Ishikawa (cell line): ENCODE measurements around the gene TNS1.

Experiments
- CEBPB ChIP-seq: IDR thresholded peaks from 2 replicates; pipeline ENCODE4 v1.6.1; 2012
- CREB1 ChIP-seq: IDR thresholded peaks from 2 replicates; pipeline ENCODE4 v1.6.1; 2012; ENCODE audit warnings: low read depth
- EGR1 ChIP-seq: IDR thresholded peaks from 2 replicates; pipeline ENCODE4 v1.6.1; 2012
- EP300 ChIP-seq: IDR thresholded peaks from 2 replicates; pipeline ENCODE4 v1.6.1; 2012; ENCODE audit warnings: borderline replicate concordance
- FOXM1 ChIP-seq: IDR thresholded peaks from 2 replicates; pipeline ENCODE4 v1.6.1; 2012; ENCODE audit warnings: low read depth, borderline replicate concordance
- NFIC ChIP-seq: IDR thresholded peaks from 2 replicates; pipeline ENCODE4 v1.6.1; 2012
- RAD21 ChIP-seq: IDR thresholded peaks from 2 replicates; pipeline ENCODE4 v1.6.1; 2012; ENCODE audit warnings: low read depth
- REST ChIP-seq: IDR thresholded peaks from 2 replicates; pipeline ENCODE4 v1.6.1; 2012; ENCODE audit warnings: low read depth, mild to moderate bottlenecking
- TAF1 ChIP-seq: IDR thresholded peaks from 2 replicates; pipeline ENCODE4 v1.6.1; 2012; ENCODE audit warnings: low read depth, mild to moderate bottlenecking
- TCF12 ChIP-seq: IDR thresholded peaks from 2 replicates; pipeline ENCODE4 v1.6.1; 2012; ENCODE audit warnings: low read depth
- TEAD4 ChIP-seq: IDR thresholded peaks from 2 replicates; pipeline ENCODE4 v1.6.1; 2012
- USF1 ChIP-seq: IDR thresholded peaks from 2 replicates; pipeline ENCODE4 v1.6.1; 2012
- YY1 ChIP-seq: IDR thresholded peaks from 2 replicates; pipeline ENCODE4 v1.6.1; 2012; ENCODE audit warnings: low read depth
- ZBTB7A ChIP-seq: IDR thresholded peaks from 2 replicates; pipeline ENCODE4 v1.6.1; 2012; ENCODE audit warnings: low read depth
- TF ChIP-seq, protein P1 (sequence below): IDR thresholded peaks from 2 replicates; pipeline ENCODE4 v1.6.1; 2012

TNS1 gene

DNA sequence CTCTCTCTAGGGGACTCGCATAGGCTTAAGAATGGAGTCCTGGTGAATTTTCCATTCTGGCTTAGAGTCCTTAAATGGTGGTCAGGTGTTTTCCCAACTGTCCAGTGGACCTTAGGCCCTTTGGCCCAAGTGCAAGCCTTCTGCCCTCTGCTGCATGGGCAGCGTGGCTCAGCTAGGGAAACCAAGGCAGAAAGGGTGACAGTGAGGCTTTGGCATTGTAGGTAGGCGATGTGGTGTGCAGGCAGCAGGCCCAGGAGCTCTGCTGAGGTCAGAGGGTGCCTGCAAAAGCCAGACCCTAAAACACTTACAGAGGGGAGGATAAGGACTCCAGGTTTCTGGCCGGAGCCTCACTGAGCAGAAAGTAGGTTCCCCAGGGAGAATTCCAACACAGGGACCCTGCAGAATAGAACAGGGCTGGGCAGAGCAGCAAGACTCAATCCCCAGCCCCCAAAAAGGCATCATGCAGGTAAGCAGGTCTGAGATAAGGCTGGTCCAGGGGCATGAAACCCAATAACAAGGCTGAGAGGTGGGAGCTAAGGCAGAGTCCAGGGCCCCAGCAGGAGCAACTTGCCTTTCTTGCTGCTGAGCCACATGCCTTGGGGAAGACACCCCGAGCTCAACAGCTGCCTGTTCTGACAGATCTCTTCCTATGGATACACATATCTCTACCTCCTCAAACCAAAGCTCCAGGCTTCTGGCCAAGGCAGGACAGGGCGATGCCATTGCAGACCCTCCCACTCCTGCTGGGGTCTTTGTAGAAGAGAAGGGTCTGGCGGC, 199.7 kb downstream of the TNS1 start:
- no peak for TF ChIP-seq EGR1
- TF ChIP-seq TAF1: no peak

DNA sequence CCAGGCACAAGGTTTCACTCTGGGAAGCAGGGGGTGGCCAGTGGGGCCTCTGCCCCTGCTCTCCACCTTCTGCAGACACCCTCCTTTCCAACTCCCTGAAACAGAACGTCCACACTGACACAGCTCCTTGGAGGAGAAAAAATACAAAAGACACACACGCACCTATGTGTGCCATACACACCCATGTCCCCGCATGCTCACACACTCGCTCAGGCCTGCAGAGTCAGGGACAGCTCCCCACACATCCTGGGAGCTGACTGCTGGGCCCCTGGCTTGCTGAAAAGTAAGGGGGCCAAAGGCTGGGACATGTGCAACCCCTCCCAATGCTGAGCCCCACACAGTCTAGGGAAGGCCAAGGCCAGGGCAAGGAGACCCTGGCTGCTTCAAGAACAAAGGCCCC, 200.5 kb downstream of the TNS1 start:
- TF ChIP-seq FOXM1 (no peak), TAF1 (no peak), TCF12 (no peak), CREB1 (no peak), YY1 (no peak), EP300 (no peak), NFIC (no peak), USF1 (no peak), ZBTB7A (no peak), RAD21 (no peak), TEAD4 (no peak), EGR1 (no peak), CEBPB (no peak)
- TF ChIP-seq, protein P1, sequence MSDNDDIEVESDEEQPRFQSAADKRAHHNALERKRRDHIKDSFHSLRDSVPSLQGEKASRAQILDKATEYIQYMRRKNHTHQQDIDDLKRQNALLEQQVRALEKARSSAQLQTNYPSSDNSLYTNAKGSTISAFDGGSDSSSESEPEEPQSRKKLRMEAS: no peak

GRCh38 chr2:217801711-217802110, 201.1 kb downstream of the TNS1 start:
- TF ChIP-seq CREB1 (no peak), TEAD4 (no peak), EP300 (no peak), FOXM1 (no peak), CEBPB (no peak), YY1 (no peak), TAF1 (no peak), EGR1 (no peak), RAD21 (no peak), USF1 (no peak), TCF12 (no peak), ZBTB7A (no peak), NFIC (no peak), REST (no peak)
- TF ChIP-seq, protein P1: no peak

DNA sequence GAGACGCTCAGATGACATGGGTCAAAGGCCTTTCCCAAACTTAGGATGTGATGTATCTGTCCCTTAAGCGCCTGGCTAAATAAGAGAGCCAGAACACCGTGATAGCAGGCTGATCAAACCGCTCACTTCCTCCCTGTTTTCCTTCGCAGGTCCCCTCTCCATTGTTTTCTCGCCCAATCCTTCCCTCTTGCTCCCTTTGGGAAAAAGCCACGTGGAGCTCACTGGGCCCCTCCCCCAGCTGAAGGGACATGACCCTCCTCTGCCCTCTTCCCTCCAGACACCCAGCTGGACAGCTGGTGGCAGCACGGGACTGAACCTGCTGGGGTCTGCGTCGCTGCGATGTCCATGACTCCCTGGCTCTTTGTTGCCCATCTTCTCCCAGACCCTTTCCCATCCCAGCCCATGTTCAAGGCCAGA, 201.7 kb downstream of the TNS1 start:
- TF ChIP-seq FOXM1 (no peak), CEBPB (no peak), CREB1 (no peak), USF1 (no peak), TAF1 (no peak), ZBTB7A (no peak), TCF12 (no peak), RAD21 (no peak), EP300 (no peak), NFIC (no peak), YY1 (no peak), EGR1 (no peak), TEAD4 (no peak), REST (no peak)
- TF ChIP-seq, protein P1: no peak

DNA sequence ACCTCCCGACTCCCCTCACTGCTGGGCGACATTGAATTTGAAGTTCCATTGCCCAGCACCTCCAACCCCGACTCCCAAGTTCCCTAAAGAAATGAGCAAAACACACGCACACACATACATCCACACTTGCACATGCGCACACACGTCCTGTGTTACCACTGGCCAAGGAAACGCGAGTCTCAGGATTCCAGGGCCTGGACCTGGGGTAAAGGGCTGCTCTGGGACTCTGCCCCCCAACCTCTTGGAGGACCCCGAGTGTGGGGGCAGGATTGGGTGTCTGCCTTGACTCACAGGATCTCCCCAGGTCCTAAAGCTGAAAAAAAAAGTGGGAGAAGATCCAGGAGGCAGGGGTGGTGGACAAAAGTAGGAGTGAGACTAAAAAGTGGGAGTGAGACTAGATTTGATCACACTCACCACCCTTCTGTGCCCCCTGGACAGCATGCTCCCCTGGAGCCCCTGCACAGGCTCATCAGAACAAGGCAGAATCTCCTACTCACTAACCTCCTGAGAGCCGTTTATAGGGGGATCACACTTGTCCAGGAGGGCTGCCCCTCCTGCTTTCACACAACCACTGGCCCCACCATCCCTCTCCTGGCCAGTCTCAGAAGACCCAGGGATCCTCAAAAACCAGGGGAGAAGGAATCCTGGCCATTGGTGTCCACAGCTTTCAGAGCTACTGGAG, 202.2 kb downstream of the TNS1 start:
- TF ChIP-seq TCF12 (no peak), YY1 (no peak), NFIC (no peak)
